ENCODE results near the gene TSHR.
"Not testable (repeated sequence)": the region's sequence is repeated elsewhere in the genome, so short reads cannot be mapped to it uniquely, and the experiment has no call there.

TSHR gene

DNA sequence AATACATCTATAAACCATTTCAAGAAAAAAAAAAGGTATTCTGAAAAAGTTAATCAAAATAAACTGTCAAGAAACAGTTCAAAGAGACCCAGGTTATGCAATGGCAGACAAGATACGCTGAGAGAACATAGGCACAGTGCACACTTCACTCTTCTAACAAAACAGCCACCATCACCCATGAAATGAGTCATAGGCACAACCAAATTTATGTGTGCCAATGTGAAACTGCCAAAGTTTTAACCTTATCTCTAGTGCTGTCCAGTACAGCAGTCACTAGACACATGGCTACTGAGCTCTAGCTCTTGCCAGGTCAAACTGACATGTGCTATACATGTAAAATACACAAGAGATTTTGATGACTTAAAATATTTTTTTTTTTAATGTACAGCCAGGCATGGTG, 15.3 kb upstream of the TSHR start:
- DNase-seq (ENCODE audit: insufficient read length, low spot score), result no peak
- no peak for TF ChIP-seq POLR2A (IDR thresholded peaks at IDR 0.05; ENCODE audit: low read depth, low read length)

GRCh38 chr14:80941241-80942185, 13.9 kb upstream of the TSHR start, which contains the start of gene CEP128:
TSS of gene CEP128 (minus strand) at chr14:80941738.
- DNase-seq (ENCODE audit: insufficient read length, low spot score) (peak; percentile 56), FAIRE-seq (peak; percentile 92)
- TF ChIP-seq POLR2A (IDR thresholded peaks at IDR 0.05; ENCODE audit: low read depth, low read length), result peak; percentile 60

More for the DNA sequence above, 15.3 kb upstream of the TSHR start:
- FAIRE-seq, result peak; percentile 52

DNA sequence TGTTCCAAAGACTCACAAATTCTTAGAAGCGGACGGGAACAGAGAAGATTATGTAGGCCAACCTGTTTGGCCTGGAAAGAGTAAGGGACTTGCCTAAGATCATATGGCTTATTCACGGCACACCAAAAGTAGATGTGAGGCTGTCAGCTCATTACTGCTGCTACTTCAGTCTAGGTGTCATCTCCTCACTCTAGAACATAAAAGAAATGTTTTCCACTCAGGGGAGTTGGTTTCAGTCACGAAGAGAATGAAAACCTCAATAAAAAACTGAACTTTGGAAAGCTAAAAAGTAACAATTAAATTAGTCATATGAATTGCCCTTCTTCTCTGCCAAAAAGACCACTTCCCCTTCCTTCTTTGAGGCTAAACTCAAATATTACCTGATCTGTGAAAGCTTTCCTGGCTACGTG, 13.2 kb upstream of the TSHR start:
- DNase-seq (ENCODE audit: insufficient read length, low spot score) (no peak), FAIRE-seq (no peak)
- no peak for TF ChIP-seq POLR2A (IDR thresholded peaks at IDR 0.05; ENCODE audit: low read depth, low read length)

- no peak for TF ChIP-seq POLR2A (IDR thresholded peaks at IDR 0.05; ENCODE audit: low read depth, low read length)
- no peak for FAIRE-seq
- no peak for DNase-seq (ENCODE audit: insufficient read length, low spot score)
Measured at GRCh38 chr14:80944861-80945617, 10.4 kb upstream of the TSHR start.

GRCh38 chr14:80946187-80946586, 9.2 kb upstream of the TSHR start:
- no peak for DNase-seq (ENCODE audit: insufficient read length, low spot score)
- TF ChIP-seq POLR2A (IDR thresholded peaks at IDR 0.05; ENCODE audit: low read depth, low read length), result no peak
- FAIRE-seq, result no peak

DNA sequence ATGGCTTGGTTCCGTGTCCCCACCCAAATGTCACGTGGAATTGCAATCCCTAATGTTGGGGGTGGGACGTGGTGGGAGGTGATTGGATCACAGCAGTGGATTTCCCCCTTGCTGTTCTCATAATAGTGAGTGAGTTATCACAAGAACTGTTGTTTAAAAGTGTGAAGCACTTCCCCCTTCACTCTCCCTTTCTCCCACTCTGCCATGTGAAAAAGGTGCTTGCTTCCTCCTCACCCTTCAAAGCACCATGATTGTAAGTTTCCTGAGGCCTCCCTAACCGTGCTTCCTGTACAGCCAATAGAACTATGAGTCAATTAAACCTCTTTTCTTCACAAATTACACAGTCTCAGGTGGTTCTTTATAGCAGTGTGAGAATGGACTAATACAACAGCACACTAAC, 8.6 kb upstream of the TSHR start:
- no peak for TF ChIP-seq POLR2A (IDR thresholded peaks at IDR 0.05; ENCODE audit: low read depth, low read length)
- FAIRE-seq (no peak), DNase-seq (ENCODE audit: insufficient read length, low spot score) (no peak)

DNA sequence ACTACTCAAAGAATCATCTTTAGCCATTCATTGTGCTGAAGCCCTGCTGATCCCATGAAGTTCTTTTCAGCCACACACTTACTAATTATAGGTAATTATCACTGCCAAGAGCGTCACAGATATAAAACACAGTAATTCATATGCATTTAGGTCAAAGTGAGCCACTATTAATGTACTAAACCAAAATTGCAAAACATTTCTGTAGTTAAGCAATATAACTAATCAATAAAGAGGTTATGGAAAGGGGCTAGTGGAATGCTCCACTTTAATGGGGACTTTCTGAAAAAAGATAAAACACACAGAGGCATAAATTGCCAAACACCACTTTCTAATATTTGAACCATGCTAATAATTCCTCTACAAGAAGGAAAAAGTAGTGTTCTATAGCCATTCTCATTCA, 7.1 kb upstream of the TSHR start:
- no peak for TF ChIP-seq POLR2A (IDR thresholded peaks at IDR 0.05; ENCODE audit: low read depth, low read length)
- DNase-seq (ENCODE audit: insufficient read length, low spot score) (no peak), FAIRE-seq (no peak)

DNA sequence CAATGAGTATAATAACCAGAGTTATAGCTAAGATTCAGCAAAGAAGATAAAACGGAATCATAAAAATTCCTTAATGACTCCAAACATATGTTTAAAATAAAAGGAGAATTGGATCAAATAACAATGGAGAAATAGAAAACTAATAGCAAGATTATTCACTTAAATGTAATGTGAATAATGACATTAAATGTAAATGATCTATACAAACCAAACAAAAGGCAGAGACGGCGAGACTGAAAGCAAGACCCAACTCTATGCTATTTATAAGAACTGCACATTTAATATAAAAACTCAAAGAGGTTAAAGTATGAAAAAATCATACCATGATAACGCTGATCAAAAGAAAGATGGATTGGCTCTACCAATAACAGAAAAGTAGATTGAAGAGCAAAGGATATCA, 3.9 kb upstream of the TSHR start:
- no peak for FAIRE-seq
- no peak for DNase-seq (ENCODE audit: insufficient read length, low spot score)
- TF ChIP-seq POLR2A (IDR thresholded peaks at IDR 0.05; ENCODE audit: low read depth, low read length), result no peak

DNA sequence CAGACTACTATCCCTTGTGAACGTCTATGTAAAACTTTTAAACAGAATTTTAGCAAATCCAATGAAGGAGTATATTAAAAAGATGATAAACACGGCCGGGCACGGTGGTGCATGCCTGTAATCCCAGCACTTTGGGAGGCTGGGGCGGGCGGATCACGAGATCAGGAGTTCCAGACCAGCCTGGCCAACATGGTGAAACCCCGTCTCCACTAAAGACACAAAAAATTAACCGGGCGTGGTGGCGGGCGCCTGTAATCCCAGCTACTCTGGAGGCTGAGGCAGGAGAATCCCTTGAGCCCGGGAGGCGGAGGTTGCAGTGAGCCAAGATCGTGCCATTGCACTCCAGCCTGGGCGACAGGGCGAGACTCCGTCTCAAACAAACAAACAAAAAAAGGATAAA, 2.2 kb upstream of the TSHR start:
- not testable (repeated sequence) for DNase-seq (ENCODE audit: insufficient read length, low spot score); FAIRE-seq

GRCh38 chr14:80954687-80955299, 628 bp upstream of the TSHR start:
- no peak for TF ChIP-seq POLR2A (IDR thresholded peaks at IDR 0.05; ENCODE audit: low read depth, low read length)
- DNase-seq (ENCODE audit: insufficient read length, low spot score), result peak; percentile 27
- no peak for FAIRE-seq

GRCh38 chr14:80956102-80956501, 681 bp downstream of the TSHR start:
- FAIRE-seq, result no peak
- DNase-seq (ENCODE audit: insufficient read length, low spot score), result no peak
- TF ChIP-seq POLR2A (IDR thresholded peaks at IDR 0.05; ENCODE audit: low read depth, low read length), result no peak

DNA sequence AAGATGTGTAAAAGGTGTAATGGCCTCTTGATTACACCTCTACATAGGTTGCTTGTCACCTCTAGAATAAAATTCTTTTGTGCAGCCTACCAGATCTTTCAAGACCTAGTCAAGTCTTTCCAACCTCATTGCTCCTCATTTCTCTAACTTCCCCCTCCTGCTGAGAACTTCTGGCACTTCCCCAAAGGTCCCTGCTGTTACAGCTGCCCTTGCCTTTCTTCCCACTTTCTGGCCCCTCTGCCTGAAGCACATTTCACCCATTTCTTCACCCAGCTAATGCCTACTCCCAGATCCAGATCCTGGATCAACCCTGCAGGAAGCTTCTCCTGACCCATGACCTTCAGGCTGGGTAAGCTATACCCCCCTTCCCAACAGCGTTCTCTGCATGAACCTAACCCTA, 1.5 kb downstream of the TSHR start:
- TF ChIP-seq POLR2A (IDR thresholded peaks at IDR 0.05; ENCODE audit: low read depth, low read length), result no peak
- no peak for DNase-seq (ENCODE audit: insufficient read length, low spot score)
- FAIRE-seq, result no peak

DNA sequence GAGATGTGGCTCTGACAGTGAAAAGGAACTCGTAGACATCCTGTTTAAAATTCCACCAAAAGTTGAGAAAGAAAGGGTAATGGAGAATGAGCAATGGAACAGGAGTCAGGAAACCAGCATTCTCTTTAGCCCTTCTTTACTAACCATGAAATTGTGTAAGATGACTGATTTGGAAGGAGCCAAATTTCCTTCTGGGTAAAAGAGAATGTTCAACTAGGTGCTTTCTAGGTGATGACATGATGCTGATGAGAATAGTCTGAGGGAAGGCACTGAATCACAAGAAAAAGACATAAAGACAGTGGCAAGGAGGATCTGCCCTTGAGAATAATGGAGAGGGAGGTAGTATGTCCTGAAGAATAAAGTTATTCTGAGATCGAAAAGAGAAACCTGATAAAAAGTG, 2.2 kb downstream of the TSHR start:
- TF ChIP-seq POLR2A (IDR thresholded peaks at IDR 0.05; ENCODE audit: low read depth, low read length), result no peak
- FAIRE-seq, result no peak

DNA sequence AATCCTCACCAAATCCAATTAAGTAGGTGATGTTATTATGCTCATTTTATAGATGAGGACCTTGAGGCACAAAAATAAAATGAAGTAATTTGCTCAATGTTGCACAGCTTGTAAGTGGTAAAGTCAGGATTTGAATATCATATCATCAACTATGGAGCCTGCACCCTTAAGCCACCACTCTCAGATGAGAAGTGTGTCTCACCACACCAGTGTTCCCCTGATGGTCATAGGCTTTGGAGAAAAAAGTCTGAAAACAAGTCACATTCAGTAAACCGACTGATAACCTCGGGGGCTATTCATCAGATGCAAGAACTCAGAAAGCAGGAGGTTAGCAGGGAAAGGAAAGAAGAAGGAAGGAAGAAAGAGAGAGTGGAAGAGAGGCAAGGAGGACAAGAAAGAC, 2.8 kb downstream of the TSHR start:
- TF ChIP-seq POLR2A (IDR thresholded peaks at IDR 0.05; ENCODE audit: low read depth, low read length), result no peak
- DNase-seq (ENCODE audit: insufficient read length, low spot score), result no peak
- no peak for FAIRE-seq

More for the DNA sequence above, 2.2 kb downstream of the TSHR start:
- no peak for DNase-seq (ENCODE audit: insufficient read length, low spot score)

Measured in H54 (cell line).